HEK293T (cell line): ENCODE data around the gene SLC30A5.

Experiments used
- ARNT ChIP-seq: fragments of 450-650 bp; IDR thresholded peaks from 2 replicates; pipeline ENCODE4 v1.6.1; 2017; ENCODE audit warnings: mild to moderate bottlenecking
- BHLHE40 ChIP-seq: fragments of 450-650 bp; IDR thresholded peaks from 2 replicates; pipeline ENCODE4 v1.6.1; 2016; ENCODE audit warnings: mild to moderate bottlenecking, moderate library complexity, borderline replicate concordance
- FOXA1 ChIP-seq: fragments of 450-650 bp; IDR thresholded peaks from 2 replicates; pipeline ENCODE4 v1.6.1; 2016; ENCODE audit warnings: mild to moderate bottlenecking
- FOXK2 ChIP-seq: fragments of 450-650 bp; IDR thresholded peaks from 2 replicates; pipeline ENCODE4 v1.6.1; 2016; ENCODE audit warnings: mild to moderate bottlenecking
- FOXM1 ChIP-seq: fragments of 450-650 bp; IDR thresholded peaks from 2 replicates; pipeline ENCODE4 v1.6.1; 2017; ENCODE audit warnings: mild to moderate bottlenecking, borderline replicate concordance
- HDGF ChIP-seq: fragments of 450-650 bp; IDR thresholded peaks from 2 replicates; pipeline ENCODE4 v1.6.1; 2017; ENCODE audit warnings: antibody characterized with exemption, borderline replicate concordance
- NFRKB ChIP-seq: fragments of 450-650 bp; IDR thresholded peaks from 2 replicates; pipeline ENCODE4 v1.6.1; 2016; ENCODE audit warnings: mild to moderate bottlenecking, moderate library complexity
- SUZ12 ChIP-seq: fragments of 450-650 bp; IDR thresholded peaks from 2 replicates; pipeline ENCODE4 v1.6.1; 2016; ENCODE audit warnings: mild to moderate bottlenecking
- TARDBP ChIP-seq: fragments of 450-650 bp; IDR thresholded peaks from 2 replicates; pipeline ENCODE4 v1.6.1; 2016
- ZNF384 ChIP-seq: fragments of 450-650 bp; IDR thresholded peaks from 2 replicates; pipeline ENCODE4 v1.6.1; 2016

DNA sequence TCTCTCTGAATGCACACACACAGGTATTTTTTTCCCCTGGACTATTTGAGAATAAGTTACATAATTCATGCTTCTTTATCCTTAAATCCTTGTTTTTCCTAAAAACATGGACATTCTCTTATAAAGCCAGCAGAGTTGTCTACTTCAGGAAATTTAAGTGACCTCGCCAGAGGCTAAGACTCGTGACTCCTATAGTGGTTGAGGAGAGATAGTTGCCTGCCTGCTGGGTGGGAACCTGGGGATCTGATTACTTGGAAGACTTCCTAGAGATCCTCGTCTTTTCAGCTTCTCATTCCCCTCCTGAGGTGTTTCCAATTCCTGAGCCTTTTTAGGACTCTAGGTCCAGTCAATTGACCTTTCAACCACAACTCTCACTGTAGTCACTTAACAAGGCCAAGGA lies 5.5 kb downstream of the SLC30A5 start:
- TF ChIP-seq FOXK2 (no peak), HDGF (no peak), NFRKB (no peak), BHLHE40 (no peak), FOXA1 (no peak), TARDBP (no peak), FOXM1 (no peak), ARNT (no peak), SUZ12 (no peak), ZNF384 (no peak)
